ENCODE data around the gene PGF.

PGF gene

GRCh38 chr14:74892745-74893144, 62.7 kb downstream of the PGF start:
- peak; percentile 43 for DNase-seq

GRCh38 chr14:74891870-74892269, 63.5 kb downstream of the PGF start:
- DNase-seq = no peak

Data from MV-4-11 (cell line).